WI38 (cell line): ENCODE results near the gene RTF2.

Source experiments
- H3K4me3 ChIP-seq: 2 replicates; pipeline ENCODE4 v1.5.1; 2011; ENCODE audit warnings: low read depth, mild to moderate bottlenecking, control low read depth, low read length
- CTCF ChIP-seq: IDR thresholded peaks from 2 replicates; pipeline ENCODE4 v1.5.1; 2012; ENCODE audit warnings: low read depth, mild to moderate bottlenecking, control low read depth, low read length

RTF2 gene

GRCh38 chr20:56445130-56445529, 23.3 kb upstream of the RTF2 start:
- H3K4me3 ChIP-seq, result no peak overlapping the region
- no peak for TF ChIP-seq CTCF

- no peak overlapping the region for H3K4me3 ChIP-seq
Observed at GRCh38 chr20:56445540-56445939, 22.9 kb upstream of the RTF2 start.

GRCh38 chr20:56447227-56447626, 21.2 kb upstream of the RTF2 start:
- H3K4me3 ChIP-seq, result no peak overlapping the region

More at GRCh38 chr20:56445540-56445939, 22.9 kb upstream of the RTF2 start:
- TF ChIP-seq CTCF, result no peak

GRCh38 chr20:56449459-56449858, 19.0 kb upstream of the RTF2 start:
- TF ChIP-seq CTCF, result no peak
- H3K4me3 ChIP-seq, result no peak overlapping the region

More at GRCh38 chr20:56447227-56447626, 21.2 kb upstream of the RTF2 start:
- no peak for TF ChIP-seq CTCF

- no peak for TF ChIP-seq CTCF
Observed at GRCh38 chr20:56451056-56451765, 17.2 kb upstream of the RTF2 start.

GRCh38 chr20:56453352-56453751, 15.1 kb upstream of the RTF2 start:
- no peak overlapping the region for H3K4me3 ChIP-seq
- TF ChIP-seq CTCF, result no peak

More at GRCh38 chr20:56451056-56451765, 17.2 kb upstream of the RTF2 start:
- H3K4me3 ChIP-seq, result no peak overlapping the region

- no peak overlapping the region for H3K4me3 ChIP-seq
- no peak for TF ChIP-seq CTCF
Observed at GRCh38 chr20:56454754-56455153, 13.7 kb upstream of the RTF2 start.
